ENCODE measurements around the gene VAMP5.
"Not testable (repeated sequence)": the region's sequence is repeated elsewhere in the genome, so short reads cannot be mapped to it uniquely, and the experiment has no call there.

VAMP5 gene
- 4.8 to 11.0 reads per million in 2 donors for total RNA-seq

GRCh38 chr2:85584354-85584856 is at the start of gene VAMP5:
TSS of gene VAMP5 (plus strand) at chr2:85584431. CDS start at chr2:85584491, 60 bp downstream.
- peak; percentile 35 for DNase-seq

- no peak for DNase-seq
Measured at GRCh38 chr2:85534881-85535280, 49.4 kb upstream of the VAMP5 start.

GRCh38 chr2:85536479-85536878 is 47.8 kb upstream of the VAMP5 start:
- DNase-seq, result no peak

- DNase-seq, result no peak
Measured at GRCh38 chr2:85537600-85538506, 46.4 kb upstream of the VAMP5 start.

DNA sequence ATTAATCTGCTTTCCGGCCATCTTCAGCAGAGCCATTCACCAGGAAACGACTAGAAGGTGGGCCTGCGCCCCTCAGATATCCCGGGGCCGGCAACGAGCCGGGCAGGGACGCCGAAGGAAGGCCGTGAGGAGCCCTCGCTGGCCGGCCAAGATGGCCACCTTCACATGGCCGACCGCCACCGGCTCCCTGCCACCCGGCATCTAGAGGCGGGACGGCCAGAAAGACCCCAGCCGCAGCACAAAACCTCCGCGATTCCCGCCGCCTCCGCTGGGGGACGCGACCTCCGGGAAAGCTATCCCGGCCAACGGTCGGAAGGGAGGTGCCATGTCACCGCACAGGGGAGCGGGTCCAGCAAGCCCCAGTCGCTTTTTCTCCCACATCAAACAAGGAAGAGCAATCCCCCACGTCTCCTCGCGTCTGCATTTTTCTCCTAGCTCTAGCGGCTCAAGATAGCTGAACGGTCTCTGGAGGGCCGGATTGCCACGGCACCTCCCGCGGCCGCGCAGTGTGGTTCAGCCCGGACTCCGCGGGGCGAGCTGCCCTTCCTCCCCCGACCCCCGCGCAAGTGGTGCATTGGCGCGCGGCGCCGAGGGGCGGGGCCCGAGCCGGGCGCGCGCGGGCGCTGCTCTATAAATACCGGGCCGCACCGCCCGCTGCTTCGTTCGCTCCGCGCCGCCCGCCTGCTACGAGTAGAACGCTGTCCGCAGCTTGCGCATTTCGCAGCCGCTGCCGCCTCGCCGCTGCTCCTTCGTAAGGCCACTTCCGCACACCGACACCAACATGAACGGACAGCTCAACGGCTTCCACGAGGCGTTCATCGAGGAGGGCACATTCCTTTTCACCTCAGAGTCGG is 45.5 kb upstream of the VAMP5 start, which contains the start of gene MAT2A:
TSS of gene MAT2A (plus strand) at position 662 of the 854 bp plus-strand sequence. CDS start at position 782, 120 bp downstream.
- peak; percentile 78 for DNase-seq

- peak; percentile 60 for DNase-seq
Measured at GRCh38 chr2:85539361-85540132, 44.7 kb upstream of the VAMP5 start.

- DNase-seq, result no peak
Measured at GRCh38 chr2:85540133-85540648, 44.0 kb upstream of the VAMP5 start.

- DNase-seq, result no peak
Measured at GRCh38 chr2:85541262-85541661, 43.0 kb upstream of the VAMP5 start.

DNA sequence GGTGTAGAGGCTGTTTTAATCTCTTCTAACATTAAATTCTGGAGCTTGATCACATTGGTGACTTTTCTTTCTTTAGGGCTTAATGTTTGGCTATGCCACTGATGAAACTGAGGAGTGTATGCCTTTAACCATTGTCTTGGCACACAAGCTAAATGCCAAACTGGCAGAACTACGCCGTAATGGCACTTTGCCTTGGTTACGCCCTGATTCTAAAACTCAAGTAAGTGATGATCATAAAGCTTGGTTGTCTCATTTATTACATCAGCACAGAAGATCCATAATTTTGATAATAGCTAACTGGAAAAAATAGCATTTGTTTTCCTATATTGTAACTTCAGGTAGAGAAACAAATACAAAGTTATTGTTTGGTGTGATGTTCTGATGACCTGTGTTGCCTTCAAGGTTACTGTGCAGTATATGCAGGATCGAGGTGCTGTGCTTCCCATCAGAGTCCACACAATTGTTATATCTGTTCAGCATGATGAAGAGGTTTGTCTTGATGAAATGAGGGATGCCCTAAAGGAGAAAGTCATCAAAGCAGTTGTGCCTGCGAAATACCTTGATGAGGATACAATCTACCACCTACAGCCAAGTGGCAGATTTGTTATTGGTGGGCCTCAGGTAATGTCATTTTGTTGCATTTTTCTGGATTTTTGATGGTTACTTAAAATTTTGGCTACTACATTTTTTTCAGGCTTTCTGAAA is 42.3 kb upstream of the VAMP5 start:
- DNase-seq, result no peak

DNA sequence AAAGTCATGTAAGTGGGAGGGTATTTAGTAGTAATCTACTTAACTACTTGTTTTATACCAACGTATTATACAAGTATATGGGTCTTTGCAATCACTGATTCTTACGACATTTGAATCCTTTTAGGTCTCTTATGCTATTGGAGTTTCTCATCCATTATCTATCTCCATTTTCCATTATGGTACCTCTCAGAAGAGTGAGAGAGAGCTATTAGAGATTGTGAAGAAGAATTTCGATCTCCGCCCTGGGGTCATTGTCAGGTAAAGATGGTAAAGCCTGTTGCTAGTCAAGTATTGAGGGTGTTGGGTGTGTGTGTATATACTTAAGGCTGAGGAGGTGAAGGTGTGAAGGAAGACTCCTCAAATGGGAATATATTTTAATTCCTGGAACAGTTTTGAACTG is 41.5 kb upstream of the VAMP5 start:
- no peak for DNase-seq

- not testable (repeated sequence) for DNase-seq
Measured at GRCh38 chr2:85544254-85544691, 40.0 kb upstream of the VAMP5 start.

- DNase-seq, result not testable (repeated sequence)
Measured at GRCh38 chr2:85544915-85545779, 39.1 kb upstream of the VAMP5 start.

GRCh38 chr2:85545780-85546240 is 38.4 kb upstream of the VAMP5 start:
- DNase-seq, result no peak

DNA sequence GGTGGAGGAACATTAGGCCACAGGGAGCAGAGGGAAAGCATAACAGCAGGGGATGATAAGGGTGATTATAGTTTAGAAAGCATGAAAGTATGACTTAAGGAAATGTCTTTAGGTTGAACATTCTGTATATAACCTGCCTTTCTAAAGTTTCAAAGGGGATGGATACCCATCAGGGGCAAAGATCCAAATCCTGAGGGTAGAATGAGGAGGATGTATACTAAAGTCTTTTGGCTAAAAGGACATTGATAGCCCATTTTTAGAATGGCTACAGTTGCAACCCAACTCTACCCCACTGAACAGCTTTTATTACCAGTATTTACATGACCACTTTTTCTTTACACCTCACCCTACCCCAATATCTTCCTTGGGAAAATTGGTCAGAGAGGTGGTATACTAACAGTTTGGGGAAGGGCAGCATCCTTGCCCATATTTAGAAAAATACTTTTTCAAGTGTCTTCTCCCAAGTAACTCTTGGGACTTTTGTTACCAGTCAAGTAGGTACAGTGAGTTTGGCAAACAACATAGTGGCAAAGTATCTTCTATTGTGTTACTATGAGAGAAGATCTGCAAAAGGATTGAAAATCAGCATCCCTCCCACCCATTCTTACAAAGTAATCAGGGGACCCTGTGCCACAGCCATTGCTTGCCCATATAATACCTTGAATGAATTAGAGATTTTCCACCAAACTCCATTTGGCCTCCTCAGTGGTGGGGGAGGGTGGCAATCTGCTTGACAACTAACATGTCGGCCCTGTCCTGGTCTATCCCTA is 37.0 kb upstream of the VAMP5 start:
- no peak for DNase-seq

DNA sequence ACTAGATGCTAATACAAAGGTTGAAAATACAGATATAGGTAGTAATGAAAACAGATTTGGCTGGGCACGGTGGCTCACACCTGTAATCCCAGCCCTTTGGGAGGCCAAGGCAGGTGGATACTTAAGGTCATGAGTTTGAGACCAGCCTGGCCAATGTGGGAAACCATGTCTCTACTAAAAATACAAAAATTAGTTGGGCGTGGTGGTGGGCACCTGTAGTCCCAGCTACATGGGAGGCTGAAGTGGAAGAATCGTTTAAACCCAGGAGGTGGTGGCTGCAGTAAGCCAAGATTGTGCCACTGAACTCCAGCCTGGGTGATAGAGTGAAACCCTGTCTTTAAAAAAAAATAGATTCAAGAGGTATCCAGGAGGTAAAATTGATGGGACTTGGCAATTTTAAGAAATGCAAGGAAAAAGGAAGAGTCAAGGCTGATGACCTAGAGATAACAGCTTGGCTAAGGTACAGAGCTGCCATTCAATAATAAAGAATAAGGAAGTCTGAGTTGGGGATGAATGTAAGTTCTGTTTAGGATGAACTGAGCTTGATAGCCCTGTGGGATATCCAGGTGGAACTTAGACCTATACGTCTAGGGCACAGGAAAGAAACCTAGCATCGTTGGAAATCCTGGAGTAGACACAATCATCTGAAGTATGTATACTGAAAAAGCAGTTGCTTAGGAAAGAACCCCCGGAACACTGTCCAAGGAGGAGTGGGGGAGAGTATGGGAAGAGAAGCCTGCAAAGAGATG is 36.2 kb upstream of the VAMP5 start:
- no peak for DNase-seq

DNA sequence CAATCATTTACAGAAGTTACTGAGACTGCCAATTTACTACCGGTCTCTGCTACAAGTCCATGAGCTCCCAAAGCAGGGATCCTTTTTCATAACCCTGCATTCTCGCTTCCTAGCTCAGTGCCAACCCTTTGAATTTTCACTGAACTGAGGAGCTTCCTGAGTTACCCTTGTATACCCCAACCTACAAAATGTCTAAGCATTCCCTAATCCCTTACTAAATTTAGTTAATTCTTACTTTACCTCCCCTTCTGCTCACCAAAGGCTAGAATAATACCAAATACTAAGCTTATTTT is 35.7 kb upstream of the VAMP5 start:
- no peak for DNase-seq

DNA sequence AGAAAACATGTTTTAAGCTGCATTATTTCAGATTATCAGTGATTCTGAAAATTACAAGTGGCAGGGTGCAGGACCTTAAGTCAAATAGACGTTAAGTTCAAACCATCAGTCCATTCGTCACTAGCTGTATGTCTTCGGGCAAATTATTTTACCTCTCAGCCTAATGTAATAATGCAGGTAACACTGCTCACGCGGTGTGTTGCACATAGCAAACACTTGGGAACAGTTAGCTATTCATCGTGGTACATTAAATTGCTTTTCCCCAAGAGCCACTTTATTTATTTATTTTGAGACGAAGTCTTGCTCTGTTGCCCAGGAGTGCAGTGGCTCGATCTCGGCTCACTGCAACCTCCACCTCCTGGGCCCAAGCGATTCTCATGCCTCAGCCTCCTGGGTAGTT is 35.1 kb upstream of the VAMP5 start:
- no peak for DNase-seq

GRCh38 chr2:85549826-85550225 is 34.4 kb upstream of the VAMP5 start:
- DNase-seq, result no peak

DNA sequence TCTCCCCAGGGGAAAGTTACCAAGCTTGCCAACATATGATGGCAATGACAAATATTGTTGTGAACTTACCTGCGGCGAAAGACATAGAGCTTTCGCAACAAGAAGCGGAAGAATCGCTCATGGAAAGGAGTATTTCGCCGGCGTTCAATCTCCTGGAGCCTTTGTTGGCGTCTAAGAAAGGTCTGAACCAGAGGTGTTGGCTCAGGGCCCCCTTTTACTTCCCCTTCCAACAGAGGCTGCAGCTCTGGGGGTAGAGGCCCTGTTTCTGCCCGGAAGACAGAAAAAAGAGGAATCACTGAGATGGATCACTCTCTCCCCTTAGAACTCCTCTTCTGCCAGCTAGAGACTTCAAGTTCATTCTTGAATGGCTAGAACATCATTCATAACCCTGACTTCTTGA is 33.7 kb upstream of the VAMP5 start:
- no peak for DNase-seq

Data from T-helper 9 cell (primary cell).